ENCODE measurements around the gene ZNF658.
"Not testable (repeated sequence)": the region's sequence is repeated elsewhere in the genome, so short reads cannot be mapped to it uniquely, and the experiment has no call there.

The ZNF658 gene

DNA sequence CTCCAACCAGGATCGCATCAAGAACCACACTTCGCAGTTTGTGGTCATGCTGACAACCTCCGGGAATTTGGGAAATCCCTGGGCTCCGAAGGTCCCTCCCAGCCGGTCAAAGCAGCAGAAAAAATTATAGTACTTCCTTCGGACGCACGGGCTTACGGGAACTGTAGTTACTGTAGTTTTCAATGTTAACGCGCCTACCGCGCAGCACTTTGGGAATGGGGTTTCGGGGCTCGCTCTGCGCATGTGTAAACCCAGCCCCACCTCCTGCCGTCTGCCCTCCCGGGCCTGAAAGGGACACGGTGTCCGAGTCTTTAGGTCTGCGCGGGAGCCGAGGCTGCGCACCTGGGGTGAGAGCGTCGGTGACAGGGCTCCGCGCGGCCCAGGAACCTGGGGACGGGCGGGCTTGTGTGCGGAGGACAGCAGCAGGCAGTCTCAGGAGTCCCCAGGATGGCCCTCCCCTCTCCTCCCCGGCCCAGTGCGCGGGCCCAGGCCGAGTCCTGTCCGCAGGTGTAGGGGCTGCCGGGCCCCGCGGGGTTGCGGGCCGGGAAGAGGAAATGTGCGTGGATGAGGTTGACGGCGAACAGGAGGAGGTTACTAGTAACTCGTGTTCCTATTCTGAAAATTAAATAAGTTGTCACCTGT is at the start of gene ZNF658:
ZNF658 (plus strand) TSS at position 236 of the 642 bp plus-strand sequence. CDS start 2,837 bp downstream, outside the sequence.
- not testable (repeated sequence) for DNase-seq

DNA sequence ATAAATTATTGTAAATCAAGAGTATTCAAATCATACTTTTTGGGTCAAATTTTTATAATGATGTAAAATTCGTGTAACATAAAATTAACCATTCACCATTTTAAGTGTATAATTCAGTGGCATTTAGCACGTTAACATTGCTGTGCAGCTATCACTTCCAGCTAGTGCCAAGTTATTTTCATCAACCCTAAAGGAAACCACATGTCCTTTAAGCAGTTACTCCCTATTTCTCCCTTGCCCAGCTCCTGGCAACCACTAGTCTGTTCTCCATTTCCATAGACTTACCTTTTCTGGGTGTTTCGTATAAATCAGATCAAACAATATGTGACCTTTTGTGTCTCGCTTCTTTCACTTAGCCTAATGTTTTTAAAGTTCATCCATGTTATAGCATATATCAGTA is 38.8 kb upstream of the ZNF658 start:
- not testable (repeated sequence) for DNase-seq

DNA sequence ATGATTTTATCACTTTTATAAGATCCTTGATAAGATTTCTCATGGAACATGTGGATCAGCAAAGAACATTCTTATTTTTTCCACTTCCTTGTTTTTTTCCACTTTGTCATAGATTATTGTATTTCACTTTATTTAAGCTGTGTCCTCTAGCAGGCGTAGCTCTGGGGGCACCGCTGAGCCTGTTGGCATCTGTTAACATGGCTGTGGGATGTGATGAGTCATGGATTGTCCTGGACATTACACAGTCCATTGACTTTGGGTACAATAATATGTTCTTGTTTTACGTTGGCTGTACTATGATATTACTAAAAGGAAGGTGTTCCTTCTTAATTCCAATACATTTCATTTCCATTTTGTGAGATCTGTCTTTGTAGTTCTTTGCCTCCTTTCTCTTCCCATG is 31.9 kb upstream of the ZNF658 start:
- not testable (repeated sequence) for DNase-seq

DNA sequence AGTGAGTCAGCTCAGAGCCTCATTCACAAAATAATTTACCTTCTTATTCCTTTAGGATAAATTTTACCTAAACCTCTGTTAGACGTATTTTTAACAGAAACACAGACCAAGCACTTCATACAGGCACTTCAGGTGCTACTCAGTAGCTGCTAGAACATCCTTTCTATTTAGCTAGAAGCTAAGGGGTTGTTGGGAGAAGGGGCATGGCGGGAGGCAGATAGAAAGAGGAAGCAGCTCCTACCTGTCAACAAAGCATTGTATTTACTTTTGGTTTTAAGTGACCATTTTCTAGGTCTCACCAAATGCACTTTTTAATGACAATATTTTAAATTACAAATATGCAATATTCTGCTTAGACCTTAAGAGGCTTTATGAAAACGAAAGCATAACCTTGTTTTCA is 19.9 kb upstream of the ZNF658 start:
- not testable (repeated sequence) for DNase-seq

DNA sequence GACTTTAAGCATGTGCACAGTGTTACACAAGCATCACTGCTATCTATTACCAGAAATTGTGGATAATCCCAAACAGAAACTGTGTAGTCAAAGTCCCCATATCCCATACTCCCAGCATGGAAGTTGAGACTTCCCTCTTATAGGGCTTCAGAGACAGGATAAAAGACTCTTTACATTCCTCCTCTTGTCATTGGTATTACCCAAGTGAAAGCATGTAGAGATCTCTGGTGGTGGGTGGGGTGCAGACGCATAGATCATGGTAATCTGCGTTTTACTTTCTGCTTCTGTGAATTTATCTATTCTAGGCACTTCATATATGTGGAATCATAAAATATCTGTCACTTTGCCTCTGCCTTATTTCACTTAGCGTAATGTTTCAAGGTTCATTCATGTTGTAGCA is 18.7 kb upstream of the ZNF658 start:
- not testable (repeated sequence) for DNase-seq

DNA sequence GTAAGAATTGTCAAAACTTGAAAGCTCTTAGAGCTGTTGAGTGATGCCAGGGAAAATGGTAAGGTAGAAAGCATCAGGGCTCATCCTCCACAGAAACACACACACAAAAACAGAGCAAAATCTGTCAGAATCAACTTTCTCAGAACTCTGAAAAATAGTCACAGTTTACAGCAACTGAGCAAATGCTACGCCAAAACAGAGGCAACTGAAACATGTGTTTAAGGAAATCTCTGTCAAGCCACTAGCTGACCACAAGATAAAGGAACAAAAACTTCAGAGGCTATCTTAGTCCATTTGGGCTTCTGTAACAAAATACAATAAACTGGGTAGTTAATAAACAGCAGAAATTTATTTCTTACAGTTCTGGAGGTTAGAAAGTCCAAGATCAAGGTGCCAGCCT is 10.2 kb upstream of the ZNF658 start:
- DNase-seq = not testable (repeated sequence)

DNA sequence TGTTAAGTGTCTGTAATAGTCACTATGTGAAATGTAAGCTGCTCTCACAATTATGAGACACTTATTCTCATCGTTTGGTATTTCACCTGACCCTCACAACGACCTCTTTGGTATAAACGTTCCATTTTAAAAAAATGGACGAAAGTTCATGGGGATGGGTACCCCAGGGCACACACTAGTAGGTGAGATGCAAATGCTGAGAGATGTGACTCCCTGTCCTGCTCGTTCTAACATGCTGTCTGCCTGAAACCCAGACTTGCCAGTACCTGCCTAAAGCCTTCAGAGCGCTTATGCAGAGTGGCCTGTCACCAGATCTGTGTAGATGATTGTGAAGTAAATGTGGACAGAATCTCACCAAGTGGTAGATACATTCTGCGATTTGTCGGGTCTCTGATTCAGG is 616 bp downstream of the ZNF658 start:
- not testable (repeated sequence) for DNase-seq

DNA sequence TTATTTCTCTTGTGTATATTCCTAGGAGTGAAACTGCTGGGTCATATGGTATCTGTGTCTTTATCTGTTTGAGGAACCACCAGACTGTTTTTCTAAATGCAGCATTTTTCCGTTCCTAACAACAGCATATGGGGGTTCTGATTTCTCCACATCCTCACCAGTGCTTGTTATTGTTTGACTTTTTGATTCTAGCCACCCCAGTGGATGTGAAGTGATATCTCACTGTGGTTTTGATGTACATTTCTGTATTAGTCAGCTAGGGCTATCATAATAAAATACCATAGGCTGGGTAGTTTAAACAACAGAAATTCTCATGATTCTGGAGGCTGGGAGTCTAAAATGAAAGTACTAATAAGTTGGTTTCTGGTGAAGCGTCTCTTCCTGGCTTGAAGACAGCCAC is 9.0 kb downstream of the ZNF658 start:
- DNase-seq = not testable (repeated sequence)

DNA sequence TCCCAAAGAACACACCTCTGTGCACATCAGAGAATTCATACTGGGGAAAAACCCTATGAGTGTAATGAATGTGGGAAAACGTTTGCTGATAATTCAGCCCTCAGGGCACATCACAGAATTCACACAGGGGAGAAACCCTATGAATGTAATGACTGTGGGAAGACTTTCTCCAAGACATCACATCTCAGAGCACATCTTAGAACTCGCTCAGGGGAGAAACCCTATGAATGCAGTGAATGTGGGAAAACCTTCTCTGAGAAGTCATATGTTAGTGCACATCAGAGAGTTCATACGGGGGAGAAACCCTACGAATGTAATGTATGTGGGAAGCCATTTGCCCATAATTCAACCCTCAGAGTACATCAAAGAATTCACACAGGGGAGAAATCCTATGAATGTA is 19.5 kb downstream of the ZNF658 start:
- not testable (repeated sequence) for DNase-seq

DNA sequence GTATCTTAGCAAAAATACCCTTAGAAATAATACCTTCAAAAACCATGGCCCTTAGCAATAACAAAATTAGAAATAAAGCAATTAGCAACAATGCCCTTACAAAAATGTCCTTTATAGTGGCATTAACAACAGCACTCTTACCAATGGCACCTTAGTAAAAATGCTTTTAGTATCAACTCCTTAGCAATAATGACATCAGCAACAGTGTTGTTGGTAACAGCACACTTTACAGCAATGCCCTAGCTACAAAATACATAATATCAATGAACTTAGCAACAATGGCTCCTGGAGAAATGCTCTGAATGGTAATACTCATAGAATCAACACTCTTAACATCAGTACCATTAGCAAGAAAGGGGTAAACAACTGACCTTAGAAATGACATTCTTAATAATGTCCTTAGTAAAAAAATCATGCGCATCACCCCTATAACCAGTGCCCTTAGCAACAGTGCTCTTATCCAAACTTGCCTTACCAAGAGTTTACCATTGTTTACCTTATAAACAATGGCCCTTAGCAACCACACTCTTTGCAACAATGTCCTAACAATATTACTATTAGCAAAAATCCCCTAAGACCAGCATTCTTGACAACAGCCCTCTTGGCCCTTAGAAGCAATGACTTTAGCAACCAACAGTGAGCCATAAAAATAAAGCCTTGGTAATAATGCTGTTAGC is 35.8 kb downstream of the ZNF658 start:
- DNase-seq = not testable (repeated sequence)

DNA sequence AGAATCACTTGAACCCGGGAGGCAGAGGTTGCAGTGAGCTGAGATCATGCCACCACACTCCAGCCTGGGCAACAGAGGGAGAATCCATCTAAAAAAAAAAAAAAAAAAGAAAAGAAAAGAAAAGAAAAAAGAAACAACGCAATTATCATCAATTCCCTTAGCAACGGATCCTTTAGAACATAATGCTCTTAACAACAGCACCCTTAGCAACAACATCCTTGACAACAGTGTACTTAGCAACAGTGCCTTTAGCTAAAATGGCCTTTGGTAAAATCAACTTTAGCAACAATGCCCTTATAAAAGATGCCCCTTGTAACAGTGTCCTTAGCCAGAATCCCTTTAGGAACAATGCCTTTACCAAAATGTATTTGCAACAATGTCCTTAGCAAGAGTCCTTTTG is 37.1 kb downstream of the ZNF658 start:
- DNase-seq = not testable (repeated sequence)

DNA sequence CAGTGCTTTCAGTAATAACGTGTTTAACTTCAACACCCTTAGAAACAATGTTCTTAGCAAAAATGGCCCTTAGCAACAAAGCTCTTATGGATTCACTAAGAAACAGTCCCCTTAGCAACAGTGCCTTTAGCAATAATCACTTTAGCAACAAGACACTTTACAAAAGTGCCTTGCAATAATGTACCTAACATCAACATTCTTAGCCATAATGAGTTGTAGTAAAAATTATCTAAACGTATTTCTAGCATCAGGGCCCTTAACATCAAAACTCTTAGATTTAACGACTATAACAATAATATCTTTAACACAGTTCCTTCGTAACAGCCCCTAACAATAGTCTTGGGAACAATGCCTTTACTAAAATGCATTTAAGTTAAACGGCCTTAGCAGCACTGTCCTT is 37.8 kb downstream of the ZNF658 start:
- not testable (repeated sequence) for DNase-seq

DNA sequence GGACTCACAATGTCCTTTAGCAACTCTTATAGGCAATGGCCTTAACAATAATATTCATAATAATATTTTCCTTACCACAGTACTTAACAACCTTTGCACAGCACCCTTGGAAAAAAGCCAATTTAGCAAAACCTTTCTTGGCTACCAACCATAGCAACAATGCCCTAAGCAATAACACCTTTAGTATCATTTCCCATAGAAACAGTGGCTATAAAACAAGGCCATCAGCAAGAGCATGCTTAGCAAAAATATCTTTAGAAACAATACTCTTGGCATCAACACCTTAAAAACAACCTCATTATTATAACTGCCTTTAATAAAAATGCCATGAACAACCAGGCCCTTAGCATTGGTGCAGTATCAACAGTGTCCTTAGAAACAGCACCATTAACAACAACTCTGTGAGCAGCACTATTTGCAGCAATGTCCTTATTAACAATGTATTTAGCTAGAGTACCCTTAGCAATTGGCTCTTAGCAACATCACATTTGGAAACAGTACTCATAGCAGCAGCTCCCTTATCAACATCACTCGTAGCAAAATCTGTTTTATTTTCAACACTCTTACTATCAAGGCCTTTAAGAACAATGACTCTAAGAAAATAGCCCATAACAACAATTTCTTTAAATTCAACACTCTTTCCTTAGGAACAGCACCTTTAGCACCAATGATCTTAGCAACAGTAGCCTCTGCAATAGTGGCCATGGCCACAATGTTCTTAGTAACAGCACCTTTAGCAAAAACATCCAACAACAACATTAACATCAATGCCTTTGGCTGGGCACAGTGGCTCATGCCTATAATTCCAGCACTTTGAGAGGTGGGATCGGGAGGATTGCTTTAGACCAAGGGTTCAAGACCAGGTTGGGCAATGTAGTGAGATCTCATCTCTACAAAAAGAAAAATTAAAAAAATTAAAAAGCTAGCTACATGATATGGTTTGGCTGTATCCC is 39.6 kb downstream of the ZNF658 start:
- not testable (repeated sequence) for DNase-seq

DNA sequence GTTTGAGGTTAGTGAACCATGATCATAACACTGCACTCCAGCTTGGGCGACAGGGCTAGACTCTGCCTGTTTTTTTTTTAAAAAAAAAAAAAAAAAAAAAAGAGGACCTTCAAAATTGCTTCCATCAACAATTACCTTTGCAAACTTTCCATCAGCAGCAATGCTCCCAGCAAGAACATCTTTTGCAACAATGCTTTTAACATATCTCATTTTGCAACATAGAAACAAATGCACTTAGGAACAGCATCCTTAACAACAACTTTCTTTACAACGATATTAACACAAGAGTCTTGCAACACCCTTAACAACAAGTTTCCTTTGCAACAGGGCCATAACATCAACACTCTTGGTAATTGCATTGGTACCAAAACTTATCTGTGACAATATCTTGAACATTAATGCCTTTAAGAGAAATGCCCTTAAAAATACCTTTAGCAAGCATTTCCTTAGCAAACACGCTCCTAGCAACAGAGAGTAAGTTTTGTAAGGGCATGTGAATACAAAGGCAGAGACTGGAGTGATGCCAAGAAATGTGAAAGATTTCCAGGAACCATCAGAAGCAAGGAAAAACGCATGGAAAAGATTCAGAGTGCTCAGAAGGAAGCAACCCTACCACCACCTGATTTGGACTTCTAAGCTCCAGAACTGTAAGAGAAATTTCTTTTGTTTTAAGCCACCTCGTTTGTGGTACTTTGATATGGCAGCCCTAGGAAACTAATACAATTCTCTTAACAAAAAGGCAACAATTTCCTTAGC is 42.1 kb downstream of the ZNF658 start:
- DNase-seq = not testable (repeated sequence)

DNA sequence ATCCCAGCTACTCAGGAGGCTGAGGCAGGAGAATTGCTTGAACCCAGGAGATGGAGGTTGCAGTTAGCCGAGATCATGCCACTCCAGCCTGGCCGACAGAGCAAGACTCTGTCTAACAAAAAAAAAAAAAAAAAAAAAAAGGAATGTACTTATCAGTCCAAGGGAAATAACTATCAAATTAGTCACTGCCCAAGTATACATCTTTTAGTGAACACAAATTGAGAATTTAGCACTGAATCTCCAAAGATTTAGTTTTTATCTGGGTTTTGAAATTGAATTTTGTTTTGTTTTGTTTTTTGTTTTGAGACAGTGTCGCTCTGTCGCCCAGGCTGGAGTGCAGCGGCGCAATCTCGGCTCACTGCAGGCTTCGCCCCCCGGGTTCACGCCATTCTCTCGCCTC is 52.1 kb downstream of the ZNF658 start:
- not testable (repeated sequence) for DNase-seq

All from NCI-H1105 (cell line).